Trophoblast cell (in vitro differentiated cells and primary cell): ENCODE measurements around the gene CCDC92.

Experiments used
- DNase-seq, 2 donors: peaks; one replicate each; pipeline ENCODE4 v3.0.0-alpha.2; 2016
- H2AFZ ChIP-seq: 2 replicates; pipeline ENCODE4 v1.6.1; 2013; ENCODE audit warnings: low read length, moderate library complexity, mild to moderate bottlenecking; ENCODE audit not compliant: insufficient read depth, poor library complexity
- H2AK5ac ChIP-seq: 2 replicates; pipeline ENCODE4 v1.6.1; 2013; ENCODE audit warnings: mild to moderate bottlenecking, low read length
- H2BK120ac ChIP-seq: 2 replicates; pipeline ENCODE4 v1.6.1; 2013; ENCODE audit warnings: low read length, mild to moderate bottlenecking, moderate library complexity; ENCODE audit not compliant: insufficient read depth, poor library complexity
- H2BK12ac ChIP-seq: 2 replicates; pipeline ENCODE4 v1.6.1; 2013; ENCODE audit warnings: mild to moderate bottlenecking, low read length, moderate library complexity
- H2BK5ac ChIP-seq: 2 replicates; pipeline ENCODE4 v1.6.1; 2013; ENCODE audit warnings: low read length, low read depth, moderate library complexity, mild to moderate bottlenecking; ENCODE audit not compliant: poor library complexity
- H3K14ac ChIP-seq: 2 replicates; pipeline ENCODE4 v1.6.1; 2013; ENCODE audit warnings: mild to moderate bottlenecking, low read length
- H3K18ac ChIP-seq: 2 replicates; pipeline ENCODE4 v1.6.1; 2013; ENCODE audit warnings: mild to moderate bottlenecking, low read length
- H3K23ac ChIP-seq: 2 replicates; pipeline ENCODE4 v1.6.1; 2013; ENCODE audit warnings: low read length
- H3K27ac ChIP-seq: 2 replicates; pipeline ENCODE4 v1.5.1; 2013; ENCODE audit warnings: low read depth, mild to moderate bottlenecking, inconsistent platforms, low read length, moderate library complexity
- H3K27me3 ChIP-seq: 2 replicates; pipeline ENCODE4 v1.6.1; 2013; ENCODE audit warnings: inconsistent platforms, mild to moderate bottlenecking, low read length, moderate library complexity; ENCODE audit not compliant: insufficient read depth
- H3K36me3 ChIP-seq, 2 experiments: 1 replicate in 1 of 2; 2 replicates in 1 of 2; pipeline ENCODE4 v1.6.1; 2013; ENCODE audit warnings: low read length in 2 of 2, mild to moderate bottlenecking in 2 of 2, moderate library complexity in 1 of 2; ENCODE audit not compliant: insufficient read depth in 2 of 2, control insufficient read depth in 1 of 2
- H3K4ac ChIP-seq: 2 replicates; pipeline ENCODE4 v1.6.1; 2013; ENCODE audit warnings: low read depth, mild to moderate bottlenecking, low read length, moderate library complexity
- H3K4me1 ChIP-seq, 2 experiments: 1 replicate in 1 of 2; 2 replicates in 1 of 2; pipeline ENCODE4 v1.6.1; 2013; ENCODE audit warnings: low read length in 2 of 2, mild to moderate bottlenecking in 2 of 2, moderate library complexity in 1 of 2; ENCODE audit not compliant: insufficient read depth in 2 of 2, control insufficient read depth in 1 of 2
- H3K4me2 ChIP-seq: 2 replicates; pipeline ENCODE4 v1.6.1; 2013; ENCODE audit warnings: inconsistent platforms, mild to moderate bottlenecking, low read length, moderate library complexity
- H3K4me3 ChIP-seq: 2 replicates; pipeline ENCODE4 v1.5.1; 2013; ENCODE audit warnings: mild to moderate bottlenecking, low read depth, low read length, inconsistent platforms
- H3K79me1 ChIP-seq: one replicate; pipeline ENCODE4 v1.6.1; 2013; ENCODE audit warnings: low read length
- H3K79me2 ChIP-seq: 2 replicates; pipeline ENCODE4 v1.6.1; 2013; ENCODE audit warnings: low read length, mild to moderate bottlenecking; ENCODE audit not compliant: control insufficient read depth, insufficient read depth, poor library complexity
- H3K9ac ChIP-seq: 2 replicates; pipeline ENCODE4 v1.6.1; 2013; ENCODE audit warnings: mild to moderate bottlenecking, low read length
- H3K9me3 ChIP-seq: 2 replicates; pipeline ENCODE4 v1.6.1; 2013; ENCODE audit warnings: low read depth, mild to moderate bottlenecking, control low read depth, inconsistent platforms, low read length; ENCODE audit not compliant: insufficient read depth
- H4K12ac ChIP-seq: 2 replicates; pipeline ENCODE4 v1.6.1; 2013; ENCODE audit warnings: low read depth, mild to moderate bottlenecking, low read length, moderate library complexity
- H4K8ac ChIP-seq: 2 replicates; pipeline ENCODE4 v1.6.1; 2013; ENCODE audit warnings: low read depth, mild to moderate bottlenecking, low read length, moderate library complexity
- H4K91ac ChIP-seq: one replicate; pipeline ENCODE4 v1.6.1; 2013; ENCODE audit warnings: low read depth, mild to moderate bottlenecking, low read length, moderate library complexity
- WGBS: extraction: QIAGEN DNeasy Blood & Tissue Kit; methylation state at CpG from one replicate; pipeline ENCODE4 v1.1.7; 2013; ENCODE audit warnings: missing lambda C conversion rate; ENCODE audit not compliant: insufficient read length, insufficient coverage; ENCODE audit errors: extremely low coverage; 5-methylcytosine and 5-hydroxymethylcytosine counted together

CCDC92 gene

GRCh38 chr12:123957196-123957595, 15.4 kb downstream of the CCDC92 start:
- no CpG with 5 or more reads among the region's 3 CpGs for WGBS
- no peak overlapping the region for H3K9ac ChIP-seq

GRCh38 chr12:123956249-123956648, 16.4 kb downstream of the CCDC92 start:
- Histone ChIP-seq H2BK120ac (no peak overlapping the region), H3K4me2 (no peak overlapping the region), H3K79me1 (no peaks in the 10 kb centered on the region), H3K23ac (no peak overlapping the region), H3K79me2 (no peaks in the 10 kb centered on the region), H4K8ac (no peak overlapping the region), H3K36me3 (peaks cover 0 to 2% of the 10 kb centered on the region in 2 experiments), H2AFZ (no peak overlapping the region), H3K9ac (no peak overlapping the region), H3K4me3 (no peak overlapping the region), H3K4ac (no peak overlapping the region), H3K4me1 (peaks cover 5 to 7% of the 10 kb centered on the region in 2 experiments), H2BK12ac (no peak overlapping the region), H3K18ac (no peak overlapping the region), H3K14ac (no peak overlapping the region), H4K12ac (no peak overlapping the region), H4K91ac (no peak overlapping the region), H3K27ac (no peak overlapping the region), H2BK5ac (no peak overlapping the region), H3K9me3 (no peaks in the 10 kb centered on the region), H3K27me3 (no peaks in the 10 kb centered on the region), H2AK5ac (no peak overlapping the region)
- WGBS = no CpG with 5 or more reads among the region's 9 CpGs
- no peak for DNase-seq

More at GRCh38 chr12:123957196-123957595, 15.4 kb downstream of the CCDC92 start:
- no peak overlapping the region for H4K91ac ChIP-seq
- no peaks in the 10 kb centered on the region for H3K27me3 ChIP-seq
- no peak overlapping the region for H3K14ac ChIP-seq
- H2BK5ac ChIP-seq = no peak overlapping the region
- H3K4me1 ChIP-seq = peaks cover 5 to 7% of the 10 kb centered on the region in 2 experiments
- no peaks in the 10 kb centered on the region for H3K9me3 ChIP-seq
- no peak overlapping the region for H3K4me2 ChIP-seq
- no peak overlapping the region for H2AFZ ChIP-seq
- no peak overlapping the region for H2AK5ac ChIP-seq
- H3K4me3 ChIP-seq = no peak overlapping the region
- no peak overlapping the region for H3K23ac ChIP-seq
- no peak overlapping the region for H2BK12ac ChIP-seq
- no peak overlapping the region for H3K4ac ChIP-seq
- H2BK120ac ChIP-seq = no peak overlapping the region
- H3K18ac ChIP-seq = no peak overlapping the region
- H3K79me1 ChIP-seq = no peaks in the 10 kb centered on the region
- H3K79me2 ChIP-seq = no peaks in the 10 kb centered on the region
- H4K12ac ChIP-seq = no peak overlapping the region
- peaks cover 0 to 2% of the 10 kb centered on the region in 2 experiments for H3K36me3 ChIP-seq
- H3K27ac ChIP-seq = no peak overlapping the region
- H4K8ac ChIP-seq = no peak overlapping the region
- DNase-seq = no peak

GRCh38 chr12:123954647-123955350, 17.8 kb downstream of the CCDC92 start:
- H3K4me1 ChIP-seq = peaks cover 5 to 7% of the 10 kb centered on the region in 2 experiments
- no peak overlapping the region for H2BK12ac ChIP-seq
- no peak overlapping the region for H2BK120ac ChIP-seq
- H3K79me2 ChIP-seq = no peaks in the 10 kb centered on the region
- no peak overlapping the region for H2AFZ ChIP-seq
- H3K18ac ChIP-seq = no peak overlapping the region
- H2AK5ac ChIP-seq = no peak overlapping the region
- H3K4ac ChIP-seq = no peak overlapping the region
- H3K27me3 ChIP-seq = no peaks in the 10 kb centered on the region
- H3K4me2 ChIP-seq = no peak overlapping the region
- no peak overlapping the region for H3K4me3 ChIP-seq
- H3K27ac ChIP-seq = no peak overlapping the region
- no peak overlapping the region for H4K91ac ChIP-seq
- H3K14ac ChIP-seq = no peak overlapping the region
- WGBS = no CpG with 5 or more reads among the region's 10 CpGs
- H3K9me3 ChIP-seq = no peaks in the 10 kb centered on the region
- H3K36me3 ChIP-seq = peaks cover 0 to 4% of the 10 kb centered on the region in 2 experiments
- no peak overlapping the region for H3K9ac ChIP-seq
- H4K12ac ChIP-seq = no peak overlapping the region
- no peak overlapping the region for H3K23ac ChIP-seq
- no peak for DNase-seq
- H4K8ac ChIP-seq = no peak overlapping the region
- H3K79me1 ChIP-seq = no peaks in the 10 kb centered on the region
- no peak overlapping the region for H2BK5ac ChIP-seq

GRCh38 chr12:123952037-123952436, 20.6 kb downstream of the CCDC92 start:
- H3K9ac ChIP-seq = no peak overlapping the region
- no peaks in the 10 kb centered on the region for H3K79me1 ChIP-seq
- no peaks in the 10 kb centered on the region for H3K4me1 ChIP-seq
- no peak overlapping the region for H2AK5ac ChIP-seq
- no peak overlapping the region for H3K18ac ChIP-seq
- no peaks in the 10 kb centered on the region for H3K9me3 ChIP-seq
- H3K14ac ChIP-seq = no peak overlapping the region
- no peak overlapping the region for H4K8ac ChIP-seq
- H2BK5ac ChIP-seq = no peak overlapping the region
- H3K4ac ChIP-seq = no peak overlapping the region
- DNase-seq = no peak
- H2AFZ ChIP-seq = no peak overlapping the region
- no CpG with 5 or more reads among the region's 2 CpGs for WGBS
- H2BK120ac ChIP-seq = no peak overlapping the region
- H4K91ac ChIP-seq = no peak overlapping the region
- no peak overlapping the region for H3K4me3 ChIP-seq
- H4K12ac ChIP-seq = no peak overlapping the region
- peaks cover 2 to 5% of the 10 kb centered on the region in 2 experiments for H3K36me3 ChIP-seq
- H3K27me3 ChIP-seq = no peaks in the 10 kb centered on the region
- no peaks in the 10 kb centered on the region for H3K79me2 ChIP-seq
- H3K23ac ChIP-seq = no peak overlapping the region
- H3K4me2 ChIP-seq = no peak overlapping the region
- no peak overlapping the region for H3K27ac ChIP-seq
- H2BK12ac ChIP-seq = no peak overlapping the region
